H1 (cell line): ENCODE results near the gene NELFB.

Source experiments
- FOSL1 ChIP-seq: IDR thresholded peaks from 2 replicates; pipeline ENCODE4 v1.6.1; 2011; ENCODE audit warnings: mild to moderate bottlenecking, low read depth, low read length, moderate library complexity; ENCODE audit not compliant: insufficient read depth
- POLR2A ChIP-seq, 2 experiments: IDR thresholded peaks; 1 replicate in 1 of 2; 2 replicates in 1 of 2; pipeline ENCODE4 v1.6.1; 2011; ENCODE audit warnings: low read depth in 2 of 2, low read length in 2 of 2, mild to moderate bottlenecking in 2 of 2; ENCODE audit errors: control extremely low read depth in 1 of 2
- POLR2AphosphoS5 ChIP-seq: IDR thresholded peaks from 2 replicates; pipeline ENCODE4 v1.6.1; 2011; ENCODE audit warnings: low read depth, low read length
- SIN3A ChIP-seq, 2 experiments: IDR thresholded peaks in 1 of 2; conservative IDR thresholded peaks in 1 of 2; 2 replicates each; pipeline ENCODE4 v1.6.1; 2011 to 2012; ENCODE audit warnings: low read length in 2 of 2, improper control_type of control experiment in 1 of 2, low read depth in 1 of 2, mild to moderate bottlenecking in 1 of 2
- SIX5 ChIP-seq: IDR thresholded peaks from 2 replicates; pipeline ENCODE4 v1.6.1; 2011; ENCODE audit warnings: mild to moderate bottlenecking, low read depth, low read length
- TEAD4 ChIP-seq: IDR thresholded peaks from 2 replicates; pipeline ENCODE4 v1.6.1; 2012; ENCODE audit warnings: low read depth, low read length, inconsistent platforms, mixed read lengths
- TF ChIP-seq, protein P1 (sequence below), 3 experiments: IDR thresholded peaks; 1 replicate in 2 of 3; 2 replicates in 1 of 3; pipeline versions ENCODE4 v1.5.1 to v1.6.1; 2011; ENCODE audit warnings: low read length in 3 of 3, mild to moderate bottlenecking in 3 of 3, inconsistent platforms in 2 of 3, low read depth in 1 of 3, moderate library complexity in 1 of 3; ENCODE audit not compliant: insufficient read depth in 1 of 3; ENCODE audit errors: control extremely low read depth in 1 of 3
- TF ChIP-seq, protein P2 (sequence below): fragments of 300-600 bp; sonication (generic); IDR thresholded peaks from 2 replicates; pipeline ENCODE4 v1.7.1; 2012; ENCODE audit warnings: low read length, moderate library complexity, mild to moderate bottlenecking, inconsistent platforms; ENCODE audit not compliant: insufficient replicate concordance

DNA sequence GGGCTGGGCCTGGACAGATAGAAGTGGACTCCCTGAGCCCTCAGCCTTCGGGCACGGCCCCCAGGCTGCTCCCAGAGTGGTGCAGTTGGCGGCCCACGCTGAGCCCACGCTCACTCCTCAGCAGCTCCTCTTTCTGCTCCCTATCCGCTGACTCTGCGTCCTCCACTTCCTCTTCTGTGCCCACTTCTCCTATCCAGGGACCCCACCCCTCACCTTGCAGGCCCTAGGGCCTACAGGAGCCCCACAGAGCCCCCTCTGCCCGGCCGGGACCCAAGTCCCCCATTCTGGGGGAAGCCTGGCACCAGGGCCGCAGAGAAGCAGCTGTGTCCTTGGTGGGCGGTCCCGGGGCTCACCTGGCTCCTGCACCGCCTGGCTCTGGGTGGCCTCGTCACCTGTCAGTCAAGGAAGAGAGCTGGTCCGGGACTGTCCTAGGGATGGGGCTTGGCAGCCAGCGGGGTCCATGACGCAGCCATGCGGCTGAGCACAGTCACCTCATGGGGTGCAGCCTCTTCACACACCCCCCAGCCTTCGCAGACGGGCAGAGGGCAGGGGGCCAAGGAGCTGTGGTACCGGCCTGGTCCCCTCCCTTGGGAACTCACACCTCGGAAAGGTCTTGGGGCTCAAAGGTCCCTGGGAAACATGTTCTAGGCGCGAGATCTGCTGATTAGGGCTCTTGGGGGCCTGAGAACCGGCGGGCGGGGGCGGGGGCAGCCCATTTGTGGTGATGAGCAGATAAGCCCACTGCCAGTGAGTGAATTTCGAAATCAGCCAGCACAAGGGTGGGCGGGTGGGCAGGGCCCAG lies 52.3 kb downstream of the NELFB start:
- TF ChIP-seq, protein P1, sequence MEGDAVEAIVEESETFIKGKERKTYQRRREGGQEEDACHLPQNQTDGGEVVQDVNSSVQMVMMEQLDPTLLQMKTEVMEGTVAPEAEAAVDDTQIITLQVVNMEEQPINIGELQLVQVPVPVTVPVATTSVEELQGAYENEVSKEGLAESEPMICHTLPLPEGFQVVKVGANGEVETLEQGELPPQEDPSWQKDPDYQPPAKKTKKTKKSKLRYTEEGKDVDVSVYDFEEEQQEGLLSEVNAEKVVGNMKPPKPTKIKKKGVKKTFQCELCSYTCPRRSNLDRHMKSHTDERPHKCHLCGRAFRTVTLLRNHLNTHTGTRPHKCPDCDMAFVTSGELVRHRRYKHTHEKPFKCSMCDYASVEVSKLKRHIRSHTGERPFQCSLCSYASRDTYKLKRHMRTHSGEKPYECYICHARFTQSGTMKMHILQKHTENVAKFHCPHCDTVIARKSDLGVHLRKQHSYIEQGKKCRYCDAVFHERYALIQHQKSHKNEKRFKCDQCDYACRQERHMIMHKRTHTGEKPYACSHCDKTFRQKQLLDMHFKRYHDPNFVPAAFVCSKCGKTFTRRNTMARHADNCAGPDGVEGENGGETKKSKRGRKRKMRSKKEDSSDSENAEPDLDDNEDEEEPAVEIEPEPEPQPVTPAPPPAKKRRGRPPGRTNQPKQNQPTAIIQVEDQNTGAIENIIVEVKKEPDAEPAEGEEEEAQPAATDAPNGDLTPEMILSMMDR (IDR thresholded peaks at IDR 0.05; ENCODE audit: control extremely low read depth in 1 of 3, insufficient read depth in 1 of 3, low read depth in 1 of 3, low read length in 3 of 3): no peak
- TF ChIP-seq SIN3A (conservative IDR thresholded peaks at IDR 0.05 in 1 of 2, IDR thresholded peaks at IDR 0.05 in 1 of 2; ENCODE audit: low read depth in 1 of 2, low read length in 2 of 2) (no peak), POLR2A (IDR thresholded peaks at IDR 0.05; ENCODE audit: control extremely low read depth in 1 of 2, low read depth in 2 of 2, low read length in 2 of 2) (no peak), POLR2AphosphoS5 (no peak), SIX5 (no peak), FOSL1 (no peak), TEAD4 (no peak)
- TF ChIP-seq, protein P2, sequence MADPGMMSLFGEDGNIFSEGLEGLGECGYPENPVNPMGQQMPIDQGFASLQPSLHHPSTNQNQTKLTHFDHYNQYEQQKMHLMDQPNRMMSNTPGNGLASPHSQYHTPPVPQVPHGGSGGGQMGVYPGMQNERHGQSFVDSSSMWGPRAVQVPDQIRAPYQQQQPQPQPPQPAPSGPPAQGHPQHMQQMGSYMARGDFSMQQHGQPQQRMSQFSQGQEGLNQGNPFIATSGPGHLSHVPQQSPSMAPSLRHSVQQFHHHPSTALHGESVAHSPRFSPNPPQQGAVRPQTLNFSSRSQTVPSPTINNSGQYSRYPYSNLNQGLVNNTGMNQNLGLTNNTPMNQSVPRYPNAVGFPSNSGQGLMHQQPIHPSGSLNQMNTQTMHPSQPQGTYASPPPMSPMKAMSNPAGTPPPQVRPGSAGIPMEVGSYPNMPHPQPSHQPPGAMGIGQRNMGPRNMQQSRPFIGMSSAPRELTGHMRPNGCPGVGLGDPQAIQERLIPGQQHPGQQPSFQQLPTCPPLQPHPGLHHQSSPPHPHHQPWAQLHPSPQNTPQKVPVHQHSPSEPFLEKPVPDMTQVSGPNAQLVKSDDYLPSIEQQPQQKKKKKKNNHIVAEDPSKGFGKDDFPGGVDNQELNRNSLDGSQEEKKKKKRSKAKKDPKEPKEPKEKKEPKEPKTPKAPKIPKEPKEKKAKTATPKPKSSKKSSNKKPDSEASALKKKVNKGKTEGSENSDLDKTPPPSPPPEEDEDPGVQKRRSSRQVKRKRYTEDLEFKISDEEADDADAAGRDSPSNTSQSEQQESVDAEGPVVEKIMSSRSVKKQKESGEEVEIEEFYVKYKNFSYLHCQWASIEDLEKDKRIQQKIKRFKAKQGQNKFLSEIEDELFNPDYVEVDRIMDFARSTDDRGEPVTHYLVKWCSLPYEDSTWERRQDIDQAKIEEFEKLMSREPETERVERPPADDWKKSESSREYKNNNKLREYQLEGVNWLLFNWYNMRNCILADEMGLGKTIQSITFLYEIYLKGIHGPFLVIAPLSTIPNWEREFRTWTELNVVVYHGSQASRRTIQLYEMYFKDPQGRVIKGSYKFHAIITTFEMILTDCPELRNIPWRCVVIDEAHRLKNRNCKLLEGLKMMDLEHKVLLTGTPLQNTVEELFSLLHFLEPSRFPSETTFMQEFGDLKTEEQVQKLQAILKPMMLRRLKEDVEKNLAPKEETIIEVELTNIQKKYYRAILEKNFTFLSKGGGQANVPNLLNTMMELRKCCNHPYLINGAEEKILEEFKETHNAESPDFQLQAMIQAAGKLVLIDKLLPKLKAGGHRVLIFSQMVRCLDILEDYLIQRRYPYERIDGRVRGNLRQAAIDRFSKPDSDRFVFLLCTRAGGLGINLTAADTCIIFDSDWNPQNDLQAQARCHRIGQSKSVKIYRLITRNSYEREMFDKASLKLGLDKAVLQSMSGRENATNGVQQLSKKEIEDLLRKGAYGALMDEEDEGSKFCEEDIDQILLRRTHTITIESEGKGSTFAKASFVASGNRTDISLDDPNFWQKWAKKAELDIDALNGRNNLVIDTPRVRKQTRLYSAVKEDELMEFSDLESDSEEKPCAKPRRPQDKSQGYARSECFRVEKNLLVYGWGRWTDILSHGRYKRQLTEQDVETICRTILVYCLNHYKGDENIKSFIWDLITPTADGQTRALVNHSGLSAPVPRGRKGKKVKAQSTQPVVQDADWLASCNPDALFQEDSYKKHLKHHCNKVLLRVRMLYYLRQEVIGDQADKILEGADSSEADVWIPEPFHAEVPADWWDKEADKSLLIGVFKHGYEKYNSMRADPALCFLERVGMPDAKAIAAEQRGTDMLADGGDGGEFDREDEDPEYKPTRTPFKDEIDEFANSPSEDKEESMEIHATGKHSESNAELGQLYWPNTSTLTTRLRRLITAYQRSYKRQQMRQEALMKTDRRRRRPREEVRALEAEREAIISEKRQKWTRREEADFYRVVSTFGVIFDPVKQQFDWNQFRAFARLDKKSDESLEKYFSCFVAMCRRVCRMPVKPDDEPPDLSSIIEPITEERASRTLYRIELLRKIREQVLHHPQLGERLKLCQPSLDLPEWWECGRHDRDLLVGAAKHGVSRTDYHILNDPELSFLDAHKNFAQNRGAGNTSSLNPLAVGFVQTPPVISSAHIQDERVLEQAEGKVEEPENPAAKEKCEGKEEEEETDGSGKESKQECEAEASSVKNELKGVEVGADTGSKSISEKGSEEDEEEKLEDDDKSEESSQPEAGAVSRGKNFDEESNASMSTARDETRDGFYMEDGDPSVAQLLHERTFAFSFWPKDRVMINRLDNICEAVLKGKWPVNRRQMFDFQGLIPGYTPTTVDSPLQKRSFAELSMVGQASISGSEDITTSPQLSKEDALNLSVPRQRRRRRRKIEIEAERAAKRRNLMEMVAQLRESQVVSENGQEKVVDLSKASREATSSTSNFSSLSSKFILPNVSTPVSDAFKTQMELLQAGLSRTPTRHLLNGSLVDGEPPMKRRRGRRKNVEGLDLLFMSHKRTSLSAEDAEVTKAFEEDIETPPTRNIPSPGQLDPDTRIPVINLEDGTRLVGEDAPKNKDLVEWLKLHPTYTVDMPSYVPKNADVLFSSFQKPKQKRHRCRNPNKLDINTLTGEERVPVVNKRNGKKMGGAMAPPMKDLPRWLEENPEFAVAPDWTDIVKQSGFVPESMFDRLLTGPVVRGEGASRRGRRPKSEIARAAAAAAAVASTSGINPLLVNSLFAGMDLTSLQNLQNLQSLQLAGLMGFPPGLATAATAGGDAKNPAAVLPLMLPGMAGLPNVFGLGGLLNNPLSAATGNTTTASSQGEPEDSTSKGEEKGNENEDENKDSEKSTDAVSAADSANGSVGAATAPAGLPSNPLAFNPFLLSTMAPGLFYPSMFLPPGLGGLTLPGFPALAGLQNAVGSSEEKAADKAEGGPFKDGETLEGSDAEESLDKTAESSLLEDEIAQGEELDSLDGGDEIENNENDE: no peak
